DOHH2 (cell line): ENCODE data around the gene THAP3.

Source experiments
- H3F3A ChIP-seq: fragments of 200-600 bp; sonication (generic), shearing (Covaris generic); 2 replicates; pipeline ENCODE4 v1.6.0; 2016; ENCODE audit warnings: antibody characterized with exemption, mild to moderate bottlenecking; ENCODE audit not compliant: control insufficient read depth, insufficient read depth
- H3K27ac ChIP-seq: fragments of 200-600 bp; sonication (generic); 2 replicates; pipeline ENCODE4 v1.5.1; 2014; ENCODE audit warnings: low read depth, mild to moderate bottlenecking, low read length, moderate library complexity
- H3K27me3 ChIP-seq: fragments of 200-600 bp; sonication (generic); 2 replicates; pipeline ENCODE4 v1.6.1; 2014; ENCODE audit warnings: mild to moderate bottlenecking, low read length, mixed read lengths; ENCODE audit not compliant: control insufficient read depth
- H3K36me3 ChIP-seq: fragments of 200-600 bp; sonication (generic); 2 replicates; pipeline ENCODE4 v1.6.1; 2014; ENCODE audit warnings: mild to moderate bottlenecking, low read length, moderate library complexity, mixed read lengths; ENCODE audit not compliant: control insufficient read depth
- H3K4me1 ChIP-seq: fragments of 200-600 bp; sonication (generic); 2 replicates; pipeline ENCODE4 v1.6.1; 2014; ENCODE audit warnings: mild to moderate bottlenecking, low read length, mixed read lengths; ENCODE audit not compliant: control insufficient read depth
- H3K4me2 ChIP-seq: fragments of 200-600 bp; sonication (generic); 2 replicates; pipeline ENCODE4 v1.6.0; 2014; ENCODE audit warnings: mild to moderate bottlenecking, low read length, moderate library complexity
- H3K4me3 ChIP-seq: fragments of 200-600 bp; sonication (generic); 2 replicates; pipeline ENCODE4 v1.5.1; 2014; ENCODE audit warnings: mild to moderate bottlenecking, low read length, mixed read lengths
- H3K79me2 ChIP-seq: fragments of 200-600 bp; sonication (generic); 2 replicates; pipeline ENCODE4 v1.6.1; 2014; ENCODE audit warnings: mild to moderate bottlenecking, low read length, mixed read lengths; ENCODE audit not compliant: control insufficient read depth
- H3K9me2 ChIP-seq: fragments of 200-600 bp; sonication (generic); replicated peaks from 2 replicates; pipeline ENCODE4 v1.6.1; 2014; ENCODE audit warnings: mild to moderate bottlenecking, low read length, mixed read lengths; ENCODE audit not compliant: control insufficient read depth
- H3K9me3 ChIP-seq: fragments of 200-600 bp; sonication (generic); 2 replicates; pipeline ENCODE4 v1.6.1; 2014; ENCODE audit warnings: antibody characterized with exemption, low read length, mixed read lengths; ENCODE audit not compliant: control insufficient read depth, insufficient read depth
- H4K20me1 ChIP-seq: fragments of 200-600 bp; sonication (generic); 2 replicates; pipeline ENCODE4 v1.6.0; 2014; ENCODE audit warnings: low read depth, mild to moderate bottlenecking, antibody characterized with exemption, low read length, moderate library complexity; ENCODE audit not compliant: control insufficient read depth, insufficient read depth
- CTCF ChIP-seq: fragments of 200-600 bp; sonication (generic); IDR thresholded peaks from one replicate; pipeline ENCODE4 v1.5.1; 2014; ENCODE audit warnings: antibody characterized with exemption, mild to moderate bottlenecking, low read depth, low read length; ENCODE audit not compliant: poor library complexity, severe bottlenecking
- EZH2phosphoT487 ChIP-seq: fragments of 200-600 bp; sonication (generic); IDR thresholded peaks from 2 replicates; pipeline ENCODE4 v1.6.1; 2017; ENCODE audit warnings: borderline replicate concordance, mild to moderate bottlenecking, antibody characterized with exemption, low read length, moderate library complexity, mixed read lengths

The THAP3 gene

GRCh38 chr1:6585081-6585722, 39.5 kb upstream of the THAP3 start:
- TF ChIP-seq EZH2phosphoT487 (no peak), CTCF (no peak)
- H3K9me3 ChIP-seq, result no peaks in the 10 kb centered on the region
- no peak overlapping the region for H3K4me3 ChIP-seq
- H3K9me2 ChIP-seq, result no peaks in the 10 kb centered on the region
- H3K4me1 ChIP-seq, result peaks cover 33% of the 10 kb centered on the region
- H4K20me1 ChIP-seq, result peaks cover 3% of the 10 kb centered on the region; the same call in 1 of the 2 replicates
- peaks cover 51% of the 10 kb centered on the region for H3K36me3 ChIP-seq
- H3F3A ChIP-seq, result no peaks in the 10 kb centered on the region
- peaks cover 29% of the 10 kb centered on the region for H3K79me2 ChIP-seq
- H3K27me3 ChIP-seq, result no peaks in the 10 kb centered on the region
- no peak overlapping the region for H3K4me2 ChIP-seq
- no peak overlapping the region for H3K27ac ChIP-seq

DNA sequence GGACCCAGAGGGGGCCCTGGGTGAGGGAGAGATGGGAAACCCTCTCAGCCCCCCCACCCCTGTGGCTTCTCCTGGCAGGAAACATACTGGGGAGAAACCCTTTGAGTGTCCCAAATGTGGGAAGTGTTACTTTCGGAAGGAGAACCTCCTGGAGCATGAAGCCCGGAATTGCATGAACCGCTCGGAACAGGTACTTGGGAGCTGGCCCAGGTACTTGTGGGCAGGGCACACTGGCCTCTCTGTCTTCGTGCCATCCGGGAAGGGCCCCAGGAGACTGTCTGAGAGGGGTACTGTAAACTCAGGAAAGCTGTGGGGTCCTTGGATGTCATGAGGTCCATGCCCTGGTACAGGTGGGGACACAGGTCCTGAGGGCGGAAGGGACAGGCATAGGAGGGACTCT, 38.8 kb upstream of the THAP3 start:
- Histone ChIP-seq H3K4me3 (no peak overlapping the region), H3K9me3 (no peaks in the 10 kb centered on the region), H3K4me1 (peaks cover 29% of the 10 kb centered on the region), H3K27me3 (no peaks in the 10 kb centered on the region), H3K36me3 (peaks cover 54% of the 10 kb centered on the region), H3K27ac (no peak overlapping the region), H3F3A (no peaks in the 10 kb centered on the region; the same call in 1 of the 2 replicates), H3K9me2 (no peaks in the 10 kb centered on the region), H4K20me1 (peaks cover 3% of the 10 kb centered on the region; the same call in 1 of the 2 replicates), H3K4me2 (no peak overlapping the region), H3K79me2 (peaks cover 23% of the 10 kb centered on the region)
- TF ChIP-seq EZH2phosphoT487 (no peak), CTCF (no peak)

- Histone ChIP-seq H3K9me2 (no peaks in the 10 kb centered on the region), H3K27me3 (no peaks in the 10 kb centered on the region), H3K36me3 (peaks cover 58% of the 10 kb centered on the region), H3F3A (no peaks in the 10 kb centered on the region; the same call in 1 of the 2 replicates), H3K4me2 (no peak overlapping the region), H3K4me1 (peaks cover 24% of the 10 kb centered on the region), H4K20me1 (peaks cover 3% of the 10 kb centered on the region; the same call in 1 of the 2 replicates), H3K79me2 (peaks cover 17% of the 10 kb centered on the region), H3K4me3 (no peak overlapping the region), H3K9me3 (no peaks in the 10 kb centered on the region), H3K27ac (no peak overlapping the region)
- no peak for TF ChIP-seq EZH2phosphoT487
- no peak for TF ChIP-seq CTCF
Observed at GRCh38 chr1:6586404-6586816, 38.3 kb upstream of the THAP3 start.
